Prostate gland (tissue), 2 donors: ENCODE data around the gene ZFP91.

Source experiments
- CTCF ChIP-seq, 4 experiments: fragments of 200-600 bp in 2 of 4; fragments of 450-650 bp in 2 of 4; sonication (generic) in 2 of 4; IDR thresholded peaks; 1 replicate in 3 of 4; 2 replicates in 1 of 4; pipeline ENCODE4 v1.5.1; 2016 to 2019; ENCODE audit warnings: antibody characterized with exemption in 4 of 4, mild to moderate bottlenecking in 2 of 4, moderate library complexity in 2 of 4
- POLR2AphosphoS5 ChIP-seq: sonication (generic); formaldehyde crosslinking; IDR thresholded peaks from one replicate; pipeline ENCODE4 v1.6.1; 2017; ENCODE audit warnings: antibody characterized with exemption

DNA sequence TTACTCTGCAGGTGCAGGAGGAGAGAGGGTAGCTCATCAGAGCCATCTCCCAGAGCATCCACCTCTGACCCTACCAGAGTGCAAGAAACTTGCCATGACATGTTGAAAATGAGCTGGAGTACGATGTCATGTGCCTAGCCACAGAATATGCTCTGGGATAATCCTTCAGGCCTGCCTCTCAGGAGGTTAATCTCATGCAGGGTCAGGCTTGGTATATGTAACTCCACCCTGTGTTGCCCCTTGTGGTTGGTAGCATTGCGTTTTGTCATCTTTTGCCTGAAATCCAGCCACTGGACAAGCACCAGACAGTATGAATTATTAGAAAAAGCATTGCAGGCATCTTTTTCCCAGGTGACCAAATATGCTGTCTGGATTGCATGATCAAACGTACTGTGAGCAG, 79.8 kb downstream of the ZFP91 start:
- TF ChIP-seq CTCF (IDR thresholded peaks at IDR 0.05) (no peak), POLR2AphosphoS5 (no peak)
